Measurements from ENCODE around the gene AQP12B.

DNA sequence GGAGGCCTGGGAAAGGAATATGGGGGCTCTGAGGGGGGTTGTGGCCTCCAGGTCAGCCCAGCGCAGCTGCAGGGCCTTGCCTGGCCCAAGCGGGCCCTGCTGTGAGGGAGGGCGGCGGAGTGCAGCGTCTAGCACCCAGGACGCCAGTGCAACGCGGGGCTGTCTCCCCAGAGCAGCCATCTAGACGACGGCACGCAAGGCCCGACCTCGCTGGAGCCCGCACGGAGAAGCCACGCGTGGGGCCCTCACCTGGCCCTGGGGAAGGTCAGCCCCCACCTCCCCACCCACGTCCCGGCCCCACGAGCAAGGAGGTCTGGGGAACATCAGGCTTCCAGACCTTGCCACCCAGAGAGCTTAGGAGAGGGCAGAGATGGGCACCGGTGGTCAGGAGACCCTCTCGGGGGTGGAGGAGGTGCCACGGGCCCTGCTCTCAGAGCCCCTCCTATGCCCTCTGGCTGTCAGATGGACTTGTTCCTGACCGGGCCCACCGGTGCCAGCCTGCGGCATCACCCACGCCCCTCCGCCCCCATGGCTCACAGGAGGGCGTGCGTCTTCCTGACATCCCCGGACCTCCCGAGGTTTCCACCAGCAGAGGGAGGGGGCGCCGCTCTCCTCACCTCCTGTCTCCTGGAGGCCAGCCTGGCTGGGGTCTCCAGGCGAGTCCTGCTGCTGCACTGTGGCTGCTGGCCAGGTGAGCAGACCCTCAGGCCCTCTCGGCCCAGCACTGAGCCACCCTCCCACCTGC is 40.5 kb downstream of the AQP12B start:
- TF ChIP-seq, protein P1, sequence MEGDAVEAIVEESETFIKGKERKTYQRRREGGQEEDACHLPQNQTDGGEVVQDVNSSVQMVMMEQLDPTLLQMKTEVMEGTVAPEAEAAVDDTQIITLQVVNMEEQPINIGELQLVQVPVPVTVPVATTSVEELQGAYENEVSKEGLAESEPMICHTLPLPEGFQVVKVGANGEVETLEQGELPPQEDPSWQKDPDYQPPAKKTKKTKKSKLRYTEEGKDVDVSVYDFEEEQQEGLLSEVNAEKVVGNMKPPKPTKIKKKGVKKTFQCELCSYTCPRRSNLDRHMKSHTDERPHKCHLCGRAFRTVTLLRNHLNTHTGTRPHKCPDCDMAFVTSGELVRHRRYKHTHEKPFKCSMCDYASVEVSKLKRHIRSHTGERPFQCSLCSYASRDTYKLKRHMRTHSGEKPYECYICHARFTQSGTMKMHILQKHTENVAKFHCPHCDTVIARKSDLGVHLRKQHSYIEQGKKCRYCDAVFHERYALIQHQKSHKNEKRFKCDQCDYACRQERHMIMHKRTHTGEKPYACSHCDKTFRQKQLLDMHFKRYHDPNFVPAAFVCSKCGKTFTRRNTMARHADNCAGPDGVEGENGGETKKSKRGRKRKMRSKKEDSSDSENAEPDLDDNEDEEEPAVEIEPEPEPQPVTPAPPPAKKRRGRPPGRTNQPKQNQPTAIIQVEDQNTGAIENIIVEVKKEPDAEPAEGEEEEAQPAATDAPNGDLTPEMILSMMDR (IDR thresholded peaks at IDR 0.05): no peak
- no peak for TF ChIP-seq POLR2AphosphoS5 (IDR thresholded peaks at IDR 0.05)
